HG03575 (cell line): ENCODE results near the gene ADGRB3.
"Not testable (repeated sequence)": the region's sequence is repeated elsewhere in the genome, so short reads cannot be mapped to it uniquely, and the experiment has no call there.

Source experiments
- ATAC-seq: cut with Tn5 transposase; IDR thresholded peaks from one replicate; pipeline ENCODE4 v1.9.1; 2021; ENCODE audit not compliant: unreplicated experiment, insufficient number of reproducible peaks, low FRiP score; ENCODE audit errors: extremely low read depth

Gene ADGRB3

DNA sequence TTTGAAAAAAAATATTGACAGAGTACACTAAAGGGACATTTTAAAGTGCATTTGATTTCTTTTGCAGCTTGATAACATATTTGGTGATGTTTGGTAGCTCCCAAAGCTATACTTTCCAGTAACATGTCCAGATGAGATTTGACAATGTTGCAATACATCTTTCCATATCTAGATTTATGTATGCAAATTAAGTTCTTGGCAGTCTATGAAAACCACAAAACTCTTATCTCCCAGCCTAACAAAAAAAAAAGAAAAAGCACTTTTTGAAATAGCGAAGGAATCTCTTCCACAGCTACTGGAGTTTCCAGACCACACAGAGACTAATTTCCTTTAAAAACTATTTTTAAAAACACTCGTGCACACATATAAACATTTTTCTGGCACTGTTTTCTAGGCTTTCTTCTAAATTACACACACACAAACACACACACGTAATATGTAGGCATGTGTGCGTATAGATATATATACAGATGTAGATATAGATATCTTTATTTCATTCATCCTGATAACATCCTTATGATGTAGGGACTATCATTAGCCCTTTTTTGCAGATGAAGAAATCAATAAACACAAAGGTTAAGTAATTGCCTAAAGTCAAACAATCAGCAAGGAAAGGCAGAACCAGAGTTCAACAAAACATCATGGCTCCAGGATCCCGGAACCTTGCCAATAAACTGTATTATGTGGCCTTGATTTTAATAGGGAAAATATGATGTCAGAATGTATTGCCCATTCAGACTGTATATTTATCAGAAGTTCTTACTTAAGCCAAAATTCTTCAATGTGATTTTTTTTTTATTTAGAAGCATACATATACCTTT lies 93.3 kb downstream of the ADGRB3 start:
- ATAC-seq = no peak

GRCh38 chr6:68729377-68729903 lies 94.4 kb downstream of the ADGRB3 start:
- no peak for ATAC-seq

GRCh38 chr6:68730291-68731054 lies 95.4 kb downstream of the ADGRB3 start:
- ATAC-seq = no peak

DNA sequence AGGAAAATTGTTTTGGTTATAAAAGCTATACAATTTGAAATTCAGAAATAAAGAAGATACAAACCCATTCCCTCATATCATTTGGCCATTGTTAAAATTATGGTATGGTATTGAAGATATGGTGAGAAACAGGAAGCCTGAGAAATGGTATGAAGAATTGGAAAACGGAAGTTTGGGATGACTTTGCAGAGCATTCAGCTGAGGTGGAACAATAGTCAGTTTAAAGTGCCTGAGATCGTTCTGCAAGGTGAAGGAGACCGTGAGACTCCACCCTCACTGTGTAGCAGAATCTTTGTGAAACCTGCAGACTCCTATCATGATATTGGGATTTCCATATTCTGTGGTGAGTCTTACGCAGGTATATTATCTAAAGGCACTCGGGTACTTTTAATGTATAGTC lies 97.3 kb downstream of the ADGRB3 start:
- no peak for ATAC-seq

- no peak for ATAC-seq
Measured at GRCh38 chr6:68735866-68736265, 100.8 kb downstream of the ADGRB3 start.

GRCh38 chr6:68737061-68737460 lies 102.0 kb downstream of the ADGRB3 start:
- no peak for ATAC-seq

GRCh38 chr6:68738039-68738438 lies 103.0 kb downstream of the ADGRB3 start:
- ATAC-seq = no peak

GRCh38 chr6:68740828-68741500 lies 105.9 kb downstream of the ADGRB3 start:
- no peak for ATAC-seq

GRCh38 chr6:68741501-68742386 lies 106.7 kb downstream of the ADGRB3 start:
- ATAC-seq = no peak

DNA sequence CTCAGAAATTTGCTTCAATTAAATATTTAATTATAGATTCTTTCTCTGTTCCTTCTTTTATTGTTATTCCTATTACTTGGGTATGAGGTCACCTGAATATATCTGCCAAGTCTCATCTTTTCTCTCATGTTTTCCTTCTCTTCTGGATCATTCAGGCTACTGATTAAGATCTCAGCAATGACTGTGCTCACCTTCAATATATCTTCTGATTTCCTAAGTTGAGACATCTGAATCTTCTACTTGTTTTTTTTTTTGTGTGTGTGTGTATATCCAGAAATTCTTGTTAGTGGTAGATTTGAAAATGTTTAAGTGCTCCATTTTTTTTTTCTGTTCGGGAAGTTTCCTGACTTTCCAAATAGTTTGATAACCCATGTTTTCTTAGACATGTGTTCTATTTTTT lies 108.0 kb downstream of the ADGRB3 start:
- ATAC-seq = no peak

DNA sequence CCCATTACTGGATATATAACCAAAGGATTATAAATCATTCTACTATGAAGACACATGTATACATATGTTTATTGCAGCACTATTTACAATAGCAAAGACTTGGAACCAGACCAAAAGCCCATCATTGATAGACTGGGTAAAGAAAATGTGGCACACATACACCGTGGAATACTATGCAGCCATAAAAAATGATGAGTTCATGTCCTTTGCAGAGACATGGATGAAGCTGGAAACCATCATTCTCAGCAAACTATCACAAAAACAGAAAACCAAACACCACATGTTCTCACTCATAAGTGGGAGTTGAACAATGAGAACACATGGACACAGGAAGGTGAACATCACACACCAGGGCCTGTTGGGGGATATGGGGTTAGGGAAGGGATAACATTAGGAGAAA lies 109.3 kb downstream of the ADGRB3 start:
- ATAC-seq = not testable (repeated sequence)

GRCh38 chr6:68746376-68746775 lies 111.3 kb downstream of the ADGRB3 start:
- no peak for ATAC-seq

DNA sequence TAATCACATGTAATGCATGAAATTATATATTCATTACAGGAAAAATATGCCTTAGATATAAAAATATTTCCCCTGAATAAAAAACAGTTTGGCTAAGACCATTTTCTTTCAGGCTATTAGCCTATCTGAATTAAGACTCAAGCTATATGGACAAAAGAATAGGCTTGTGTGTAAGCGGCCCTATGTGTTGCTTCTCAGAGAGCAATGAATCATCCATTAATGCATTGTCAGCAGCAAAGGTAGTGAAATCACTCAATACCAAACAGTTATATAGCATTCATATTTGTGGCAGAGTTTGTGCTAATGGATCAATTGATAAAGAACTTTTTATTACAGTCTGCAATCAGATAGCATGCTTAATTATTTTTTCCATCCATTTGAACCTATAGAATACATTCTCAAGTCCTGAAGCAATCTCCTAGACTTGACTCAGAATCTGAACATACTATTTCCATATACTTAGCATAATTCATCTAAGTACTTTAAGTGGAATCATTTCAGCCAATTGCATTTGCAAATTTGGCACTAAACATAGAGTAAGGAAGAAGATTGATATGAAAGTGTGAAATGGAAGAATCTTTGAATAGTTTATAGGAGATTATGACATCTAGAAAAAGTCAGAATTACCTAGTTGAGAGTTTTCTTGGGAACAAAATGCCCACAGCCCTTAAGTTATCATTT lies 112.2 kb downstream of the ADGRB3 start:
- ATAC-seq = no peak

- ATAC-seq = not testable (repeated sequence)
Measured at GRCh38 chr6:68747832-68748231, 112.8 kb downstream of the ADGRB3 start.

- ATAC-seq = no peak
Measured at GRCh38 chr6:68754681-68755213, 119.7 kb downstream of the ADGRB3 start.

DNA sequence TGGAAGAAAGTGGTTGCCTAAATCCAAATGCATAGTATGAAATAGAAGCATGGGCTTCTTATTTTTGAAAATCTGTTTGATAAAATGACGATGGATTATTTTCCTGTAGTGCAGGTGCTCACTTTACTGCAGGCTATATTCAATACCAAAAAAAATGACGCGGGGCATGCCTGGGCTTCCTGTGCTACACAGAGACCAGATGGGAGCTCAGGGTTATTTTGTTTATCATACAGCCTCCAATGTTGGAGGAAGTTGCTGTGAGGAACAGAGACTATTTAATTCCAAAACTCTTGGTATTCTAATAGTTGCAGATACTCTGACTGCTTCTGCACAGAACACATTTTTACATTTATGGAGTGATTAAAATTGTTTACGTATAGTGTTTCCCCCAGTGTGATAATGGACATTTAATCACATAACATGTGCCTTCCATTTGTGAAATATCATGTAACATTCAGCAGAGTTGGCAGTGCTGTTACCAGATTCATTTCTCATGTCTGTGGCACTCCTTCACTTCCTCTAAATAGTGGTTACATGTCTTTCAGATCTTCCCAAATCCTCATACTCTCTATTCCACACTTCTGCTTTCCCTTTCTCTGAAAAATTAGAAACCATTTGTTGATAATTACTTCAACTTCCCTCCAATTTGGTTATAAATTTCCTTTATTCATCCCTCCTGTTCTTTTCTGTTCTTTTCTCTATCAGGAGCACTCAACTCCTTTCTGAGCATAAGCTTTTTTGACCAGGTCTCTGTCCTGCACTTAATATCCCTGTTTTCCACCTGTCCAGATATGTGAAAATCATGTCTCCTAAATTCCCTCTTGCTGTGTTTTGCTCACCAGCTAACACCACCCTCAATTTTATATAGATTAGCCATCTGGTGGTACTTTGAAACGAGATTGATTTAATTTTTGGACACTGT lies 121.6 kb downstream of the ADGRB3 start:
- ATAC-seq = no peak

DNA sequence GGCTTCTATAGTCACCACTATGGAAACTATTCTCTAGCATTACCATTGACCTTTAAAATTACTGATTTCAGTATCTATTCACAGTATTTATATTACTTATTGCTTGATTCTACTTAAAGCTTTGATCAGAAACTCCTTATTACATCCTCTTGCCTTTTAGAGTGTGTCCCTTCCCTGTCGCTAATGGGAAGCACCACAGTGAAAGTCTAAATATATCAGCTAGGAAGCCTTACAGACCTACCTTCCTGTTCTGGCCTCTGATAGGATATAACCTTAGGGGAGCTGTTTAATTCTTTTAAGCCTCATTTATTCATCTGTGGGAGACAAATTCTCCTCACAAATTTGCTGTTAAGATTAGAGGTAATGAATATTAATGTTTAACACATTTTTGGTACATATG lies 122.7 kb downstream of the ADGRB3 start:
- no peak for ATAC-seq
